ENCODE data around the gene C14orf132. TPM values are rescaled to one million over a fixed set of nuclear protein-coding genes. Genes with fewer than 3 reads are reported as not detected.

Gene C14orf132
- total RNA-seq, 4 donors from 2014 or later, result 3.5 to 6.4 (median 5.0) TPM

DNA sequence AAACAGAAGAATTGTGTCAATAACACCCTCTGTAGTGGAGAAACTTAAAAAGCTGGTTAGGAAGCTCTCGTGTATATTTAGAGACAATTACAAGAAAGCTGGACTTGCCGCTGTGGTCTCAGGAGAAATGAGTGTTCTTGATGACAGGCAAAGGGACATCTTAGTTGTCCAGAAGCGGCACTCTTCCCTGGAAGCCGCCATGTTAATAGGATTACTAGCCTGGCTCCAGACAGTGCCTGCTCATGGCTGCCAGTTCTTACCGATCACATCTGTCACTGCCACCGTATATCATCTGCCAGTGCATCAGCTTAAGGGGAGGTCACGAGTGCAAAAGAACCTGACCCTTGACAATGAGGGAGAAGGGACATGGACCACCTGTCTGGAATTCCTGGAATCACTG, 48.9 kb downstream of the C14orf132 start:
- H3K27me3 ChIP-seq, result no peaks in the 10 kb centered on the region
- in situ Hi-C loops (cut with MboI; ENCODE audit: low pct_ligation_motif_present in 1 of 4, low pct_unique_long_range_greater_than_20kb in 1 of 4, low sequenced_read_pairs in 3 of 4) (loop anchor here in 2 of 4 donors (25.0 kb wide), 1 partner anchor 324 kb away; no protein-coding TSS in a partner anchor), intact Hi-C loops (cut with DNase I; ENCODE audit: low total_unique reads) (no loop called here)
- H3K36me3 ChIP-seq, result no peaks in the 10 kb centered on the region
- 83 to 91% methylated on average over 4 to 7 of the region's 7 CpGs for WGBS, 2 donors (ENCODE audit: low coverage in 1 of 2)
- peaks cover 0 to 15% (median 2%) of the 10 kb centered on the region in 4 donors for H3K4me1 ChIP-seq
- no peak for TF ChIP-seq CTCF (IDR thresholded peaks at IDR 0.05)
- no peak for TF ChIP-seq POLR2AphosphoS5 (IDR thresholded peaks at IDR 0.05)
- no peak for TF ChIP-seq EP300 (IDR thresholded peaks at IDR 0.05; ENCODE audit: low read depth)
- TF ChIP-seq POLR2A (IDR thresholded peaks at IDR 0.05), result no peak
- no peak overlapping the region for H3K27ac ChIP-seq
- no peak for DNase-seq
- no peaks in the 10 kb centered on the region for H3K9me3 ChIP-seq
- no peak overlapping the region for H3K4me3 ChIP-seq

GRCh38 chr14:96088481-96088880, 49.3 kb downstream of the C14orf132 start:
- TF ChIP-seq POLR2AphosphoS5 (IDR thresholded peaks at IDR 0.05) (no peak), POLR2A (IDR thresholded peaks at IDR 0.05) (no peak), EP300 (IDR thresholded peaks at IDR 0.05; ENCODE audit: low read depth) (no peak), CTCF (IDR thresholded peaks at IDR 0.05) (no peak)
- Histone ChIP-seq H3K9me3 (no peaks in the 10 kb centered on the region), H3K36me3 (no peaks in the 10 kb centered on the region), H3K27ac (no peak overlapping the region), H3K27me3 (no peaks in the 10 kb centered on the region), H3K4me3 (no peak overlapping the region), H3K4me1 (peaks cover 0 to 15% (median 2%) of the 10 kb centered on the region in 4 donors)
- WGBS, 2 donors (ENCODE audit: low coverage in 1 of 2), result 92 to 93% methylated on average over 2 to 8 of the region's 8 CpGs
- intact Hi-C loops (cut with DNase I; ENCODE audit: low total_unique reads) (no loop called here), in situ Hi-C loops (cut with MboI; ENCODE audit: low pct_ligation_motif_present in 1 of 4, low pct_unique_long_range_greater_than_20kb in 1 of 4, low sequenced_read_pairs in 3 of 4) (loop anchor here in 2 of 4 donors (25.0 kb wide), 1 partner anchor 324 kb away; no protein-coding TSS in a partner anchor)
- DNase-seq, result no peak

DNA sequence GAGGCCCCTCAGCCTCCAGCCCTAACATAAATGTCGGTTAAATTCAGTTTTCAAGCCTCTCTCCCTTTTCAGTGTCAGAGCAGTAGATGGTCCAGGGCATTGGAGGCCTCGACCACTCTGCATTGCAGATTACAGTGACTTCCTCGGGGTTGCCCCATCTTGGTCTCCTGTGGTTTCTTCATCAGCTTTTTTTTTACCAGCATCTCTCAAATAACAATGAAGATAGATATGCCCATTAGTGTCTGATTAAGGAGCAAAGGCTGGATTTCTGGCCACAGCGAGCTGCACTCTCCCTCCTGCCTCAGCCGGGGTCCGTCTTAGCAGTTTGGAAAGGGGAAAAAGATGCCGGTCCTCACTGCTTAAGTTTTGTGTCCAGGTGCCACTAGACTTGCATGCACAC, 49.7 kb downstream of the C14orf132 start:
- H3K36me3 ChIP-seq, result no peaks in the 10 kb centered on the region
- WGBS, 2 donors (ENCODE audit: low coverage in 1 of 2), result 87 to 93% methylated on average over 5 to 7 of the region's 7 CpGs
- H3K4me1 ChIP-seq, result peaks cover 0 to 15% (median 2%) of the 10 kb centered on the region in 4 donors
- no peak overlapping the region for H3K27ac ChIP-seq
- in situ Hi-C loops (cut with MboI; ENCODE audit: low pct_ligation_motif_present in 1 of 4, low pct_unique_long_range_greater_than_20kb in 1 of 4, low sequenced_read_pairs in 3 of 4), result loop anchor here in 2 of 4 donors (25.0 kb wide), 1 partner anchor 323 kb away; no protein-coding TSS in a partner anchor
- no peak for DNase-seq
- no peak for TF ChIP-seq EP300 (IDR thresholded peaks at IDR 0.05; ENCODE audit: low read depth)
- no peak overlapping the region for H3K4me3 ChIP-seq
- intact Hi-C loops (cut with DNase I; ENCODE audit: low total_unique reads), result no loop called here
- H3K9me3 ChIP-seq, result no peaks in the 10 kb centered on the region
- no peaks in the 10 kb centered on the region for H3K27me3 ChIP-seq

- WGBS, 2 donors (ENCODE audit: low coverage in 1 of 2), result 77% methylated on average over 4 of the region's 4 CpGs; no CpG with 5 or more reads in 1 of the 2 donors
- H3K4me1 ChIP-seq, result peaks cover 0 to 15% (median 2%) of the 10 kb centered on the region in 4 donors
- no peaks in the 10 kb centered on the region for H3K9me3 ChIP-seq
- no peak for TF ChIP-seq CTCF (IDR thresholded peaks at IDR 0.05)
- TF ChIP-seq POLR2AphosphoS5 (IDR thresholded peaks at IDR 0.05), result no peak
- H3K36me3 ChIP-seq, result no peaks in the 10 kb centered on the region
- in situ Hi-C loops (cut with MboI; ENCODE audit: low pct_ligation_motif_present in 1 of 4, low pct_unique_long_range_greater_than_20kb in 1 of 4, low sequenced_read_pairs in 3 of 4), result loop anchor here in 2 of 4 donors (25.0 kb wide), 1 partner anchor 323 kb away; no protein-coding TSS in a partner anchor
- DNase-seq, result no peak
- H3K27me3 ChIP-seq, result no peaks in the 10 kb centered on the region
- H3K4me3 ChIP-seq, result no peak overlapping the region
- H3K27ac ChIP-seq, result no peak overlapping the region
- intact Hi-C loops (cut with DNase I; ENCODE audit: low total_unique reads), result no loop called here
Observed at GRCh38 chr14:96089401-96089800, 50.2 kb downstream of the C14orf132 start.

All from transverse colon (tissue), 4 donors.